GM12801 (cell line): ENCODE measurements around the gene DGLUCY.

ENCODE experiments used
- CTCF ChIP-seq: IDR thresholded peaks from one replicate; pipeline ENCODE4 v1.5.1; 2011; ENCODE audit warnings: control low read depth; ENCODE audit not compliant: insufficient read length; ENCODE audit errors: extremely low read depth

Gene DGLUCY

GRCh38 chr14:91273273-91273884 is 159.5 kb downstream of the DGLUCY start:
- no peak for TF ChIP-seq CTCF

GRCh38 chr14:91273885-91274273 is 160.0 kb downstream of the DGLUCY start:
- TF ChIP-seq CTCF = no peak

- no peak for TF ChIP-seq CTCF
These were observed 160.9 kb downstream of the DGLUCY start for GRCh38 chr14:91274796-91275195.
